ENCODE data around the gene MAB21L4.

MAB21L4 gene

DNA sequence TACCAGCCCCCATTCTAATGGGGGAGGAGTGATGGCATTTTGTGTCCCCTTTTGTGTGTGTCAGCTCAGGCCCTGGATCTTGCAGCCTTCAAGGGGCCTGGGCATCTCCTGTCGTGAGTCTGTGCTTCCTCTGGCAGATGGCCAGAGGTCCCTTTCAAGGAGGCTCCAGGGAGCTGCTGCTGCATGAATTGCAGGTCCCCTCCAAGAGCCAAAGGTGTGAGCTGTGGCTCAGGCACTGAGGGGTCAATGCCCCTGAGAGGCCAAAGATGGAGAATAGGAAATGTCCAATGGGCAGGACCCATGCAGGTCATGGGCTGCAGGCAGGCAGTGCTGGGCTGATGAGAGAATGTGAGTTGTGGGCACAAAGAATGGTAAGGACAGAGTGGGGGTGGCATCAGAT, 10.4 kb downstream of the MAB21L4 start:
- no peak overlapping the region for H2AFZ ChIP-seq
- no peaks in the 10 kb centered on the region for H3K27me3 ChIP-seq (ENCODE audit: control insufficient read depth, insufficient read depth, low read length)
- TF ChIP-seq, protein P1, sequence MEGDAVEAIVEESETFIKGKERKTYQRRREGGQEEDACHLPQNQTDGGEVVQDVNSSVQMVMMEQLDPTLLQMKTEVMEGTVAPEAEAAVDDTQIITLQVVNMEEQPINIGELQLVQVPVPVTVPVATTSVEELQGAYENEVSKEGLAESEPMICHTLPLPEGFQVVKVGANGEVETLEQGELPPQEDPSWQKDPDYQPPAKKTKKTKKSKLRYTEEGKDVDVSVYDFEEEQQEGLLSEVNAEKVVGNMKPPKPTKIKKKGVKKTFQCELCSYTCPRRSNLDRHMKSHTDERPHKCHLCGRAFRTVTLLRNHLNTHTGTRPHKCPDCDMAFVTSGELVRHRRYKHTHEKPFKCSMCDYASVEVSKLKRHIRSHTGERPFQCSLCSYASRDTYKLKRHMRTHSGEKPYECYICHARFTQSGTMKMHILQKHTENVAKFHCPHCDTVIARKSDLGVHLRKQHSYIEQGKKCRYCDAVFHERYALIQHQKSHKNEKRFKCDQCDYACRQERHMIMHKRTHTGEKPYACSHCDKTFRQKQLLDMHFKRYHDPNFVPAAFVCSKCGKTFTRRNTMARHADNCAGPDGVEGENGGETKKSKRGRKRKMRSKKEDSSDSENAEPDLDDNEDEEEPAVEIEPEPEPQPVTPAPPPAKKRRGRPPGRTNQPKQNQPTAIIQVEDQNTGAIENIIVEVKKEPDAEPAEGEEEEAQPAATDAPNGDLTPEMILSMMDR (IDR thresholded peaks at IDR 0.05) = no peak

DNA sequence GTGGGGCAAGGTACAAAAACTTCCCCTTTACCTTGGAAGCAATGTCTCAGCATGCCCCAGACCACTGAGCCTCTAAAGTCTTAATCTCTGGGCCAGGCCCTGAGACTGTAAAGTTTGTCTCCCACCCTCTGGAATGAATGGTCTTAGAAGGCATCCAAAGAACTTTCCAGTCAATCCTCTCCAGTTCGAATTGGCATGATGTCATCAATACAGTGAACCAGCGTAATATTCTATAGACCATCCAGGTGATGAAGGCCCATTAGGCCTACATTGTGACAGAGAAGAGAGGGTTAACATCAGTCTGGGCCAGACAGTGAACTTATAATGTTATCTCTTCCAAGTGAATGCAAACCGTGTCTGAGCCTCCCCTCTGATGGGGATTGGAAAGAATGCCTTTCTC, 11.2 kb downstream of the MAB21L4 start:
- TF ChIP-seq, protein P1 (IDR thresholded peaks at IDR 0.05) = no peak
- no peaks in the 10 kb centered on the region for H3K79me2 ChIP-seq

More for the DNA sequence above, 10.4 kb downstream of the MAB21L4 start:
- no peak overlapping the region for H3K27ac ChIP-seq
- no peak overlapping the region for H3K4me3 ChIP-seq (ENCODE audit: low read depth, low read length)
- no peak overlapping the region for H3K4me2 ChIP-seq (ENCODE audit: low read length)
- no peaks in the 10 kb centered on the region for H3K36me3 ChIP-seq (ENCODE audit: control insufficient read depth, insufficient read depth, low read length)
- no peaks in the 10 kb centered on the region for H3K79me2 ChIP-seq
- H3K4me1 ChIP-seq = no peaks in the 10 kb centered on the region
- H3K9me3 ChIP-seq (ENCODE audit: control insufficient read depth, low read length) = no peaks in the 10 kb centered on the region
- H3K9ac ChIP-seq = no peak overlapping the region

DNA sequence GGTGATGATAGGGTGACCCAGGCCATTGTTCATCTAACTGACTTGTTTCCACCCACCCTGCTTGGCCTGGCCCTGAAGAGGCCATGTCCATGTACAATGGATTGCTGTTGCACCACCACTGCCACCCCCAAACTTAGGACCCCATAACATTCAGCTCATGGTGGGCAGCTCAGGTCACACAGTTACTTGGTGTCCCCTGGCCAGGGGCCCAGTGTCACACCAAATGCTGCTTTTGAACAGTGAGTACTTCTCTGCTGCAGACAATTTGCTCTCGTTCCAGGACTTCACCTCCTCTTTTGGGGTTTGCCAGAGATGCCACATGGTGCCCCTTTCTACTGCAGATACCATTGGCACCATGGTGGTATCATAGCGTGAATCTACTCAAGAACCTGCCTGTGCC, 11.7 kb downstream of the MAB21L4 start:
- H3K79me2 ChIP-seq = no peaks in the 10 kb centered on the region
- H3K4me1 ChIP-seq = no peaks in the 10 kb centered on the region
- TF ChIP-seq, protein P1 (IDR thresholded peaks at IDR 0.05) = no peak
- no peak overlapping the region for H3K4me2 ChIP-seq (ENCODE audit: low read length)
- H3K27me3 ChIP-seq (ENCODE audit: control insufficient read depth, insufficient read depth, low read length) = no peaks in the 10 kb centered on the region
- no peaks in the 10 kb centered on the region for H3K36me3 ChIP-seq (ENCODE audit: control insufficient read depth, insufficient read depth, low read length)
- H2AFZ ChIP-seq = no peak overlapping the region
- no peak overlapping the region for H3K4me3 ChIP-seq (ENCODE audit: low read depth, low read length)
- H3K9me3 ChIP-seq (ENCODE audit: control insufficient read depth, low read length) = no peaks in the 10 kb centered on the region
- no peak overlapping the region for H3K27ac ChIP-seq
- H3K9ac ChIP-seq = no peak overlapping the region

More for the DNA sequence above, 11.2 kb downstream of the MAB21L4 start:
- no peak overlapping the region for H3K9ac ChIP-seq
- no peak overlapping the region for H3K4me2 ChIP-seq (ENCODE audit: low read length)
- no peaks in the 10 kb centered on the region for H3K4me1 ChIP-seq
- no peak overlapping the region for H3K4me3 ChIP-seq (ENCODE audit: low read depth, low read length)
- no peaks in the 10 kb centered on the region for H3K9me3 ChIP-seq (ENCODE audit: control insufficient read depth, low read length)
- no peak overlapping the region for H3K27ac ChIP-seq
- H2AFZ ChIP-seq = no peak overlapping the region
- no peaks in the 10 kb centered on the region for H3K27me3 ChIP-seq (ENCODE audit: control insufficient read depth, insufficient read depth, low read length)
- no peaks in the 10 kb centered on the region for H3K36me3 ChIP-seq (ENCODE audit: control insufficient read depth, insufficient read depth, low read length)

DNA sequence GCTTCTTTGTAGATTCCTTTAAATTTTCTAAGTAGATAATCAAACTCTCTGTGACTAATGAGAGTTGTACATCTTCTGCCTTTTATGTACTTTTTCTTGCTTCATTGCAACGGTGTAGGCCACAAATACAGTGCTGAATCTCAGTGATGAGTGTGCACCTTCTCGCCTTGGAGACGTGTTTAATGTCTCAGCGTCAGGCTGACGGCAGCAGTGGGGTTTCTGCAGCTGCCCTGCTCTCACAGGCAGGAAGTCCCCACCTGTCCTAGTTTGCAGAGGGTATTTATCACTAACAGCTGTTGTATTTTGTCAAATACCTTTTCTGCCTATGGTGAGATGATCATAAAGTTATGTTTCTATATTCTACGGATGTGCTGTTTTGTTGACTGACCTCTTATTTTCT, 14.0 kb downstream of the MAB21L4 start:
- Histone ChIP-seq H3K9me3 (ENCODE audit: control insufficient read depth, low read length) (no peaks in the 10 kb centered on the region), H3K9ac (no peak overlapping the region), H3K4me2 (ENCODE audit: low read length) (no peak overlapping the region), H3K27me3 (ENCODE audit: control insufficient read depth, insufficient read depth, low read length) (no peaks in the 10 kb centered on the region), H3K79me2 (no peaks in the 10 kb centered on the region), H2AFZ (no peak overlapping the region), H3K27ac (no peak overlapping the region), H3K36me3 (ENCODE audit: control insufficient read depth, insufficient read depth, low read length) (no peaks in the 10 kb centered on the region), H3K4me1 (no peaks in the 10 kb centered on the region), H3K4me3 (ENCODE audit: low read depth, low read length) (no peak overlapping the region)
- TF ChIP-seq, protein P1 (IDR thresholded peaks at IDR 0.05) = no peak

DNA sequence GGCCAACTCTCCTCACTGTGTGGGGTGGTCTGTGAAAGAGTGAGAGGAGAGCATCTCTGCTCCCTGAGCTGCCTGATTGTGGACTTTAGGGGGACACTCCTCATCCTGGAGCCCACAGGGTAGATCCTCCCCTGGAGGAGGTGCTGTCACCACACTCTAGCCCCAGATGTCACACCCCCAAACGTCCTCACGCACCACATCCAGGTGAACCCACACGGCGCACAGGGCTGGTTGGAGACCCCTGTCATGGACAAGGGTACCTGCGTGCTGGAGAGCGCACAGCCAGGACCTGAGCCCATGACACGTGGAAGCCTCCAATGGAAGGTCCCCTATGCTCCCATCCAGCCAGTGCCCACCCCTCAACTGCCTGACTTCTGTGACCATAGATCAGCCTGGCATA, 16.9 kb downstream of the MAB21L4 start:
- H3K27ac ChIP-seq = no peak overlapping the region
- no peaks in the 10 kb centered on the region for H3K27me3 ChIP-seq (ENCODE audit: control insufficient read depth, insufficient read depth, low read length)
- no peak overlapping the region for H3K9ac ChIP-seq
- H3K36me3 ChIP-seq (ENCODE audit: control insufficient read depth, insufficient read depth, low read length) = no peaks in the 10 kb centered on the region
- H2AFZ ChIP-seq = no peak overlapping the region
- H3K4me1 ChIP-seq = no peaks in the 10 kb centered on the region
- no peaks in the 10 kb centered on the region for H3K9me3 ChIP-seq (ENCODE audit: control insufficient read depth, low read length)
- no peak overlapping the region for H3K4me3 ChIP-seq (ENCODE audit: low read depth, low read length)
- no peak overlapping the region for H3K4me2 ChIP-seq (ENCODE audit: low read length)
- H3K79me2 ChIP-seq = no peaks in the 10 kb centered on the region
- TF ChIP-seq, protein P1 (IDR thresholded peaks at IDR 0.05) = no peak
